Muscle layer of colon (tissue), 2 donors: ENCODE results near the gene SYNE3.

Source experiments
- H3K27ac ChIP-seq: one replicate; pipeline ENCODE4 v1.7.0; 2013; ENCODE audit warnings: low read depth, mild to moderate bottlenecking, low read length, moderate library complexity
- H3K27me3 ChIP-seq, 2 donors: one replicate each; pipeline ENCODE4 v1.7.0; 2013; ENCODE audit warnings: low read length in 2 of 2, mild to moderate bottlenecking in 2 of 2; ENCODE audit not compliant: insufficient read depth in 2 of 2, control insufficient read depth in 1 of 2
- H3K36me3 ChIP-seq: one replicate; pipeline ENCODE4 v1.7.0; 2013; ENCODE audit warnings: mild to moderate bottlenecking, low read length; ENCODE audit not compliant: insufficient read depth
- H3K4me1 ChIP-seq: one replicate; pipeline ENCODE4 v1.7.0; 2013; ENCODE audit warnings: mild to moderate bottlenecking, low read length; ENCODE audit not compliant: insufficient read depth
- H3K4me3 ChIP-seq, 2 donors: one replicate each; pipeline ENCODE4 v1.7.0; 2013; ENCODE audit warnings: low read length in 2 of 2, low read depth in 1 of 2, mild to moderate bottlenecking in 1 of 2, moderate library complexity in 1 of 2
- H3K9ac ChIP-seq: one replicate; pipeline ENCODE4 v1.7.0; 2013; ENCODE audit warnings: low read length
- H3K9me3 ChIP-seq: one replicate; pipeline ENCODE4 v1.7.0; 2013; ENCODE audit warnings: mild to moderate bottlenecking, low read length
- donor health status: abdominal sarcoma.
- donor health status: Adenocarcinoma of cecum.

SYNE3 gene, protein sequence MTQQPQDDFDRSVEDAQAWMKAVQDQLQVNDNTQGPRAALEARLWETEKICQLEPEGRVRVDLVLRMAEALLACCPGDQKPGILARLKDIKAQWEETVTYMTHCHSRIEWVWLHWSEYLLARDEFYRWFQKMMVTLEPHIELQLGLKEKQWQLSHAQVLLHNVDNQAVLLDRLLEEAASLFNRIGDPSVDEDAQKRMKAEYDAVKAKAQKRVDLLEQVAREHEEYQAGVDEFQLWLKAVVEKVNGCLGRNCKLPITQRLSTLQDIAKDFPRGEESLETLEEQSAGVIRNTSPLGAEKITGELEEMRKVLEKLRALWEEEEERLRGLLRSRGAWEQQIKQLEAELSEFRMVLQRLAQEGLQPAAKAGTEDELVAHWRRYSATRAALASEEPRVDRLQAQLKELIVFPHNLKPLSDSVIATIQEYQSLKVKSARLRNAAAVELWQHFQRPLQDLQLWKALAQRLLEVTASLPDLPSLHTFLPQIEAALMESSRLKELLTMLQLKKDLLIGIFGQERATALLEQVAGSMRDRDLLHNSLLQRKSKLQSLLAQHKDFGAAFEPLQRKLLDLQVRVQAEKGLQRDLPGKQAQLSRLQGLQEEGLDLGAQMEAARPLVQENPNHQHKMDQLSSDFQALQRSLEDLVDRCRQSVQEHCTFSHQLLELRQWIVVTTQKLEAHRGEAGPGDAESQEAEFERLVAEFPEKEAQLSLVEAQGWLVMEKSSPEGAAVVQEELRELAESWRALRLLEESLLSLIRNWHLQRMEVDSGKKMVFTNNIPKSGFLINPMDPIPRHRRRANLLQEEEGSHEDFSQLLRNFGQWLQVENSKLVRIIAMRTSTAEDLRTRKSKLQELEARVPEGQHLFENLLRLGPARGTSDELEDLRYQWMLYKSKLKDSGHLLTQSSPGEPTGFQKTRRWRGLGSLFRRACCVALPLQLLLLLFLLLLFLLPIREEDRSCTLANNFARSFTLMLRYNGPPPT

GRCh38 chr14:95516554-95517181, at the start of gene SYNE3:
Gene SYNE3, minus strand, starts transcription at chr14:95516650. Its CDS starts 40,829 bp downstream, at chr14:95475821.
- Histone ChIP-seq H3K27me3 (peaks cover 0 to 29% of the 10 kb centered on the region in 2 donors), H3K4me3 (peak within 1 kb of the TSS; percentile 52 to 64), H3K36me3 (no peaks in the 10 kb centered on the region), H3K4me1 (peaks cover 47% of the 10 kb centered on the region), H3K9ac (peak within 1 kb of the TSS; percentile 9), H3K27ac (peak within 1 kb of the TSS; percentile 52), H3K9me3 (no peaks in the 10 kb centered on the region)

DNA sequence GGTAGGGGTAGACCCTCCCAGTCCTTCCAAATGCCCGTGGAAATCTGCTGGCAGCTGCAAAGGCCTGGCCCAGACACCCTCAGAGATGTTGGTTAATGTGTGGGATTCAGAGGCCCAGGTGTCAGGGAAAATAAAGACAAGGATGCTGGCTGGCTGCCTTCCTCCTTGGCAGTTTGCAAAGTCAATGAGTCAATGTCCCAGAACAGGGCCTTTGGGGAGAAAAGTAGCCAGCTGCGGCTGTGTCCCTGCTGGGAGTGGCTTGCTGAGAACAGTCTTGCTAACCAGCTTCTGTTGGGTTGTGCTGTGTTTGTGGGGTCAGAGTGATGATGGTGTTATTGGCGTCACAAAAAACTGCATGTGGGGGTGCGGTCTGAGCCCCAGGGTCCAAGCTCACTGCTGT, 47.6 kb upstream of the SYNE3 start:
- H3K9me3 ChIP-seq, result no peaks in the 10 kb centered on the region
- no peaks in the 10 kb centered on the region for H3K36me3 ChIP-seq
- no peaks in the 10 kb centered on the region for H3K4me1 ChIP-seq
- H3K27me3 ChIP-seq, result no peaks in the 10 kb centered on the region
- H3K27ac ChIP-seq, result no peak overlapping the region
- no peak overlapping the region for H3K9ac ChIP-seq
- H3K4me3 ChIP-seq, result no peak overlapping the region

- H3K27me3 ChIP-seq, result no peaks in the 10 kb centered on the region
- H3K9me3 ChIP-seq, result no peaks in the 10 kb centered on the region
- no peak overlapping the region for H3K9ac ChIP-seq
- no peak overlapping the region for H3K4me3 ChIP-seq
- H3K4me1 ChIP-seq, result no peaks in the 10 kb centered on the region
- no peaks in the 10 kb centered on the region for H3K36me3 ChIP-seq
- H3K27ac ChIP-seq, result no peak overlapping the region
Measured at GRCh38 chr14:95562892-95563685, 46.6 kb upstream of the SYNE3 start.

DNA sequence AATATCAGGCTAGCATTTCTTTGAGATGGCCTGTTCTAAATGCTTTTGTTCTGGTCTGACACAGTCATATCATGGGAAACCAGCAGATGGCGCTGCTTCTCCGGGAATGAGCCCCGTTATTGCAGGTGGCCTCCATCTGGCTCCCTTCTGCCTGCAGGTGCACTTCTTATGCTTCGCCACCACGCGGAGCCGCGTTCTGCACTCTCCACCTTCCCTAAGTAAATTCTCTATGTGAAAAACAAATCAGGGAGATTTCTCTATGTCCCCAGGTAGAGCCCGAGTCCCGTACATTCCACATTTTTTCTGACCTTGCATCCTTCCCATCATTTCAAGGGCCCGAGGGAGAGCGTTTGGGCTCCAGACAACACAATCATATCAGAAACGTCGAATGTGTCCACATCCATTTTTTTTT, 44.6 kb upstream of the SYNE3 start:
- Histone ChIP-seq H3K4me3 (no peak overlapping the region), H3K27me3 (no peaks in the 10 kb centered on the region), H3K9me3 (no peaks in the 10 kb centered on the region)

GRCh38 chr14:95559203-95559602, 42.8 kb upstream of the SYNE3 start:
- Histone ChIP-seq H3K4me3 (no peak overlapping the region), H3K9me3 (no peaks in the 10 kb centered on the region), H3K27me3 (no peaks in the 10 kb centered on the region), H3K27ac (no peak overlapping the region), H3K9ac (no peak overlapping the region), H3K4me1 (no peaks in the 10 kb centered on the region), H3K36me3 (no peaks in the 10 kb centered on the region)

More for the DNA sequence above, 44.6 kb upstream of the SYNE3 start:
- Histone ChIP-seq H3K9ac (no peak overlapping the region), H3K36me3 (no peaks in the 10 kb centered on the region), H3K27ac (no peak overlapping the region), H3K4me1 (no peaks in the 10 kb centered on the region)

- Histone ChIP-seq H3K27me3 (no peaks in the 10 kb centered on the region), H3K9me3 (no peaks in the 10 kb centered on the region), H3K4me3 (no peak overlapping the region), H3K9ac (no peak overlapping the region), H3K27ac (no peak overlapping the region), H3K4me1 (no peaks in the 10 kb centered on the region), H3K36me3 (no peaks in the 10 kb centered on the region)
Measured at GRCh38 chr14:95557832-95558231, 41.4 kb upstream of the SYNE3 start.

DNA sequence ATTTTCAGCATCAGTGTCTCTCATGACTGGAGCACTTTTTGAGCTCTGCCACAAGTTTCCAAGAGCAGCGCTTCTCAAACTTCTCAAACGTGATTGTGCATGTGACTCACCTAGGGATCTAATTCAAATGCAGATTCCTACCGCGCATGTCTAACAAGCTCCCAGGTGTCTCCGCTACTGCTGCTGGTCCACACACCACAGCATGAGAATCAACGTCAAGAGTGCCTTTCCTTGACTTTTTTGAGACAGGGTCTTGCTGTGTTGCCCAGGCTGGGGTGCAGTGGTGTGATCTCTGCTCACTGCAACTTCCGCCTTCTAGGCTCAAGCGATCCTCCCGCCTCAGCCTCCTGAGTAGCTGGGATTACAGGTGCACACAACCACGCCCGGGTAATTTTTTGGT, 40.8 kb upstream of the SYNE3 start:
- H3K9me3 ChIP-seq, result no peaks in the 10 kb centered on the region
- no peaks in the 10 kb centered on the region for H3K4me1 ChIP-seq
- H3K27ac ChIP-seq, result no peak overlapping the region
- H3K27me3 ChIP-seq, result no peaks in the 10 kb centered on the region
- no peaks in the 10 kb centered on the region for H3K36me3 ChIP-seq
- no peak overlapping the region for H3K9ac ChIP-seq
- no peak overlapping the region for H3K4me3 ChIP-seq

GRCh38 chr14:95555053-95555452, 38.6 kb upstream of the SYNE3 start:
- H3K27me3 ChIP-seq, result no peaks in the 10 kb centered on the region
- H3K36me3 ChIP-seq, result no peaks in the 10 kb centered on the region
- H3K4me3 ChIP-seq, result no peak overlapping the region
- H3K9ac ChIP-seq, result no peak overlapping the region
- no peaks in the 10 kb centered on the region for H3K9me3 ChIP-seq
- no peaks in the 10 kb centered on the region for H3K4me1 ChIP-seq
- H3K27ac ChIP-seq, result no peak overlapping the region

DNA sequence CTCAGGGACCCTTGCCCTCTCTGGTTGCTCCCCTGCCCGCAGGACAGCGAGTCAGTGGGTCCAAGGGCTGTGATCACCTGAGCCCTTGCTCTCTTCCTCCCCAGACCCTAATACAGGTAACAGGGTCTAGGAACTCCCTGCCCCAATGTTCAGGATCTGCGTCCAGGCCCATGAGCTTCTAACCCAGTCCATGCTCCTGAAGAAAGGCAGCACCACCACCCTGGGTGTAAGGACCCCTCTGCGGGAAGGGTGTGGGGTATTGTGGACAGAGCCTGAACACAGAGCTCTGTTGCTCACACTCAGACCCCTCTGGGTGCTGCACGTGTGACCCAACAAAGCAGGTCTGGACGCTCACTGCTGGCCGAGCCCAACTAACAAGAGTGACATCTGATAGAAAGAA, 36.7 kb upstream of the SYNE3 start:
- Histone ChIP-seq H3K4me1 (no peaks in the 10 kb centered on the region), H3K4me3 (no peak overlapping the region), H3K36me3 (no peaks in the 10 kb centered on the region), H3K27ac (no peak overlapping the region), H3K9ac (no peak overlapping the region), H3K27me3 (no peaks in the 10 kb centered on the region), H3K9me3 (no peaks in the 10 kb centered on the region)

- Histone ChIP-seq H3K9me3 (no peaks in the 10 kb centered on the region), H3K27me3 (no peaks in the 10 kb centered on the region), H3K4me1 (no peaks in the 10 kb centered on the region), H3K36me3 (no peaks in the 10 kb centered on the region), H3K4me3 (no peak overlapping the region), H3K27ac (no peak overlapping the region), H3K9ac (no peak overlapping the region)
Measured at GRCh38 chr14:95551435-95551834, 35.0 kb upstream of the SYNE3 start.
